ENCODE results near the gene C19orf33.
A peak's percentile ranks its signal among the peaks of the same experiment; 100 is the strongest.

C19orf33 gene

GRCh38 chr19:38308006-38308766 is 4.1 kb downstream of the C19orf33 start:
- H3K4me3 ChIP-seq (replicated peaks; ENCODE audit: low read depth, low read length), result no peak overlapping the region
- DNase-seq (ENCODE audit: extremely low read depth, low read depth), result no peak
- no peak for TF ChIP-seq CTCF (IDR thresholded peaks at IDR 0.05; ENCODE audit: low read depth, low read length, missing control alignments)

GRCh38 chr19:38308926-38309614 is 5.0 kb downstream of the C19orf33 start:
- no peak overlapping the region for H3K4me3 ChIP-seq (replicated peaks; ENCODE audit: low read depth, low read length)
- DNase-seq (ENCODE audit: extremely low read depth, low read depth), result no peak
- no peak for TF ChIP-seq CTCF (IDR thresholded peaks at IDR 0.05; ENCODE audit: low read depth, low read length, missing control alignments)

- no peak overlapping the region for H3K4me3 ChIP-seq (replicated peaks; ENCODE audit: low read depth, low read length)
- DNase-seq (ENCODE audit: extremely low read depth, low read depth), result no peak
- TF ChIP-seq CTCF (IDR thresholded peaks at IDR 0.05; ENCODE audit: low read depth, low read length, missing control alignments), result no peak
Observed at GRCh38 chr19:38309615-38310278, 5.7 kb downstream of the C19orf33 start.

GRCh38 chr19:38310279-38310670 is 6.2 kb downstream of the C19orf33 start:
- DNase-seq (ENCODE audit: extremely low read depth, low read depth), result no peak
- no peak for TF ChIP-seq CTCF (IDR thresholded peaks at IDR 0.05; ENCODE audit: low read depth, low read length, missing control alignments)

GRCh38 chr19:38310986-38311385 is 6.9 kb downstream of the C19orf33 start:
- TF ChIP-seq CTCF (IDR thresholded peaks at IDR 0.05; ENCODE audit: low read depth, low read length, missing control alignments), result no peak
- H3K4me3 ChIP-seq (replicated peaks; ENCODE audit: low read depth, low read length), result no peak overlapping the region
- DNase-seq (ENCODE audit: extremely low read depth, low read depth), result no peak

More at GRCh38 chr19:38310279-38310670, 6.2 kb downstream of the C19orf33 start:
- H3K4me3 ChIP-seq (replicated peaks; ENCODE audit: low read depth, low read length), result no peak overlapping the region

GRCh38 chr19:38315657-38316476 is 11.8 kb downstream of the C19orf33 start, which contains the start of gene YIF1B:
Gene YIF1B (minus strand): TSS chr19:38315947. CDS start chr19:38315917, 30 bp downstream.
- no peak for TF ChIP-seq CTCF (IDR thresholded peaks at IDR 0.05; ENCODE audit: low read depth, low read length, missing control alignments)
- peak within 1 kb of the TSS; percentile 73 for H3K4me3 ChIP-seq (replicated peaks; ENCODE audit: low read depth, low read length)
- peak; percentile 86 for DNase-seq (ENCODE audit: extremely low read depth, low read depth)
